Subcutaneous abdominal adipose tissue (tissue), 5 donors: ENCODE results near the gene TOM1L2.
A peak's percentile ranks its signal among the peaks of the same experiment; 100 is the strongest.

ENCODE experiments used
- H3K27ac ChIP-seq: one replicate; pipeline ENCODE4 v1.7.0; 2013; ENCODE audit warnings: low read depth, mild to moderate bottlenecking, inconsistent platforms, low read length, moderate library complexity
- H3K27me3 ChIP-seq, 5 donors: one replicate each; pipeline ENCODE4 v1.7.0; 2013; ENCODE audit warnings: low read length in 5 of 5, inconsistent platforms in 1 of 5; ENCODE audit not compliant: control insufficient read depth in 5 of 5, insufficient read depth in 4 of 5
- H3K36me3 ChIP-seq, 5 donors: one replicate each; pipeline ENCODE4 v1.7.0; 2013; ENCODE audit warnings: low read length in 5 of 5; ENCODE audit not compliant: control insufficient read depth in 5 of 5, insufficient read depth in 5 of 5
- H3K4me1 ChIP-seq, 5 donors: one replicate each; pipeline ENCODE4 v1.7.0; 2013; ENCODE audit warnings: low read length in 5 of 5, mild to moderate bottlenecking in 3 of 5, moderate library complexity in 1 of 5; ENCODE audit not compliant: control insufficient read depth in 5 of 5, insufficient read depth in 5 of 5
- H3K4me3 ChIP-seq, 5 donors: one replicate each; pipeline ENCODE4 v1.7.0; 2013; ENCODE audit warnings: low read length in 5 of 5, low read depth in 1 of 5
- H3K9ac ChIP-seq, 5 donors: one replicate each; pipeline ENCODE4 v1.7.0; 2013; ENCODE audit warnings: low read length in 5 of 5, mild to moderate bottlenecking in 4 of 5, moderate library complexity in 3 of 5
- H3K9me3 ChIP-seq, 5 donors: one replicate each; pipeline ENCODE4 v1.7.0; 2013; ENCODE audit warnings: low read length in 5 of 5; ENCODE audit not compliant: control insufficient read depth in 5 of 5
- donor health status: healthy.
- donor health status: healthy.
- donor health status: healthy.
- donor health status: healthy.
- donor health status: healthy.

TOM1L2 gene

DNA sequence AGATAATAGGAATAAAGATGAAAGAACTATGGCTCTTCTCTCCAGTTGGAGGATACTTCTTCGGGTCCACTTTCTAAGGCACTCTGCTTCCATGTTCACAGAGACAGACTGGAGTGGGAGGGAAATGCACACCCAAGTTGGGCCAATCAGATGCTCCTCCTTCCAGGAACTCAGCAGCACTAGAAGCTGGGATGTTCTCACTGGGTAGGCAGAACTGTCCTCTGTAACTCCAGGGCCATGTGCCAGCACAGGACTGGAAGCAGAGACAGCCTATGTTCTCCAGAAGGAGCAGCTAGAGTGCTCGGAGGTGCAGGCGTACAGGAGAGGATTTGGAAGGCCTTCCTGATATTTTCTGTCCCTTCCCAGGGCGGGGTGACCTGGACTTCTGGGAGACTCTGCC, 85.5 kb downstream of the TOM1L2 start:
- no peak overlapping the region for H3K9ac ChIP-seq
- peaks cover 0 to 19% (median 17%) of the 10 kb centered on the region in 5 donors for H3K4me1 ChIP-seq
- no peaks in the 10 kb centered on the region for H3K27me3 ChIP-seq
- no peak overlapping the region for H3K4me3 ChIP-seq
- no peaks in the 10 kb centered on the region for H3K9me3 ChIP-seq
- H3K27ac ChIP-seq = no peak overlapping the region
- H3K36me3 ChIP-seq = peaks cover 0 to 42% (median 21%) of the 10 kb centered on the region in 5 donors

DNA sequence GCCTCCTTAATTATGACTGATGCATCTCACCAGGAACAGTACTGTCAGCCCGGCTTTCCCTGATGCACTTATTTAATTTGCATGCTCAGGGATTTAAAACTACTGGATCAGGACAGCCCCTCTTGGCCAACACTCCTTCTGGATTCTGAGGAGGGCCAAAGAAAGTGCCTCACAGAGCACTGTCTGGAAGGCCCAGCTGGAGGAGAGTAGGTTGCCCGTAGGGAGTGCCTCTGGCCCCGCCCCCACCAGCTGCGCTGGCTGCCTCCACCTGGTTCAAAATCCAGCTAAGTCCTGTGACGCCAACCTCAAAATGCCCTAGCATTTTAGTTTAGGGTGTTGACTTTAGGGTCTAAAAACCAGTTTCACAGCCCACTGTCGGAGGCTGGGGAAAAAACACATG, 86.0 kb downstream of the TOM1L2 start:
- Histone ChIP-seq H3K4me1 (peaks cover 0 to 19% (median 17%) of the 10 kb centered on the region in 5 donors), H3K27me3 (no peaks in the 10 kb centered on the region), H3K4me3 (no peak overlapping the region), H3K27ac (no peak overlapping the region), H3K9me3 (no peaks in the 10 kb centered on the region), H3K9ac (no peak overlapping the region), H3K36me3 (peaks cover 0 to 42% (median 26%) of the 10 kb centered on the region in 5 donors)

DNA sequence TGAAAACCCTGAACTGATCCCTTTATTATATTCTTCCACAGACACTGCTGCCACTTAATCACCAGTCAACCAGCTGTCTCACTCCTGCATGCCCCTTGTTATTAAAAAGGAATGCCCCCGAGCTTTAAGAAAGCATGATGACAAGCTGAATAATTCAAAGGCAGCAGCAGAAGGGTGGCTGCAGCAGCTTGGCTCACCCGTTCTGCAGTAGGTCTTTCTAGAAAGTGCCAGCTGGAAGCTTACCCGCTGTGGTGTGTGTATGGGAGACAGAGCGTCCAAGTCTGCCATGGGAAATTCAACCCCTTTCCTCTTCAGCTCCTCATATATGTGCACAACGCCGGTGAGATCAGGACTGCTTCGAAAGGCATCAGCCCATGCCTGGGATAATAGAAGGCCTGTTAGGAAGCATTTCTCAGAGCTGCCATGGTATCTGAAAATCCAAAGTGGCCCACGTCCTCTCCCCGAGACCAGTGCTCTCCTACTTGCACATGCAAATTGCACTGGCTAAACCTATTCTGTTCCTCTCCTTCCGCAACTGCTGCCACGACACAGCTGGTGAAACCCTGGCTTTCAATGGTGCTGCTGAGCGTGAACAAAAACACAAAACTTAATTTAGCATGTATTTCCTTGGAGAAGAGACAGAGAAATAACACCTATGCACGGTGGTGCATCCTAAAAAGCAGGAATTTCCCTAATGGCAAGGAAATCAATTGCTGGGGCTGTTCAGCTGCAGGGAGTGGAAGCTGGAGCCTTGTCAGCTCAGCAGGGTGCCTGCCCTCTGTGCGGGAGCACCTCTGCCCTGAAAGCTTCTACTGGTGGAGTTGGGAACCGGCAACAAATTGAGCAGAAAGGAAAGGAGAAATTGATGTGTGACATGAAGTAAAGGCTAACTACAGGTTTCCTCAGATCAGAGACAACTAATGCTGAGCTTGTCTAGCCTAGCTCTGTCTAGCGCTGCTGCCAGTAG, 87.5 kb downstream of the TOM1L2 start:
- Histone ChIP-seq H3K9me3 (no peaks in the 10 kb centered on the region), H3K27me3 (no peaks in the 10 kb centered on the region), H3K27ac (no peak overlapping the region), H3K4me1 (peaks cover 0 to 19% (median 13%) of the 10 kb centered on the region in 5 donors), H3K36me3 (peaks cover 0 to 58% (median 37%) of the 10 kb centered on the region in 5 donors), H3K9ac (no peak overlapping the region), H3K4me3 (no peak overlapping the region)

DNA sequence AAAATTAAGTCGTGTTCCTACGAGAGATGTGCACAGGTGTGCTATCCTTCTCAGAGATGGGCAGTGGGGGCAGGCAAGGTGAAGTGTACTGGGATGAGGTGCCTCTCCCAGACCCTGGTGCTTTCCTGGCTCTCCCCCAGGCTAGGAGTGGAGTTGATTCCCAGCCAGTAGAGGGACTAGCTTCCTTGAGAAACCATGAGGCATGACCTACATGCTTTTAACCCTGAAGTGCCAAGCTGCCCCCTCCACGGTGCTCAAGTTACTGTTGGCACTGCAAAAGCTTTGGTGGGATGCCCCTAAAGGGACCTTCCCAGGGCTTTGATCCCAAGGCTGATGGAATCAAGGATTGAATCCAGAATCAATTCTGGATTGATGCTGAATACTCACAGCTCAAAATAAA, 88.4 kb downstream of the TOM1L2 start:
- Histone ChIP-seq H3K27me3 (no peaks in the 10 kb centered on the region), H3K36me3 (peaks cover 0 to 60% (median 41%) of the 10 kb centered on the region in 5 donors), H3K4me1 (peaks cover 0 to 19% (median 14%) of the 10 kb centered on the region in 5 donors)

DNA sequence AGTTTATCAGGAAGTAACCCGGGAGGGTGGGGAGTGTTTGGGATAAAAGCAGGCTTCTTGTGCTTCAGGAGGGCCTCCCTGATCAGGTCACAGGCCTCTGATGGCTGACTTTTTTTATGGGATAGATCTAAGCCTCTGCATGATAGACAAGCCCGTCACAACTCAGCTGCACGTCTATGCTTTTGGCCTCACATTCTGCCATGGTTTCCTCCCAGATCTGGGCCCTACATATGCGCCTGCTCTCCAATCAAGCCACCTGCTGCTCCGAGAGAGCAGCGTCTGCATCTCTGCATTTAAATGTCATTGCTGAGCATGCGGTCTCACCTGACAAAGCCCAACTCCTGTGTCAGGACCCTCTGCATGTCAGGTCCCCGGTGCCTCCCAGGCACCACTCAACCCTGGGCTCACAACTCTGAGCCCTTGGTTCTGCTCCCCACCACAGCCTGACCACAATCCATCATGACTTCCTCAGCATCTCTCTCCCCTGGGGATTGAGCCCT, 90.1 kb downstream of the TOM1L2 start:
- Histone ChIP-seq H3K9ac (no peak overlapping the region), H3K27ac (no peak overlapping the region), H3K4me1 (peaks cover 13 to 31% (median 25%) of the 10 kb centered on the region in 5 donors), H3K27me3 (no peaks in the 10 kb centered on the region), H3K36me3 (peaks cover 0 to 70% (median 47%) of the 10 kb centered on the region in 5 donors), H3K9me3 (no peaks in the 10 kb centered on the region), H3K4me3 (no peak overlapping the region)

More for the DNA sequence above, 88.4 kb downstream of the TOM1L2 start:
- H3K27ac ChIP-seq = no peak overlapping the region
- no peaks in the 10 kb centered on the region for H3K9me3 ChIP-seq
- H3K9ac ChIP-seq = no peak overlapping the region
- H3K4me3 ChIP-seq = no peak overlapping the region

DNA sequence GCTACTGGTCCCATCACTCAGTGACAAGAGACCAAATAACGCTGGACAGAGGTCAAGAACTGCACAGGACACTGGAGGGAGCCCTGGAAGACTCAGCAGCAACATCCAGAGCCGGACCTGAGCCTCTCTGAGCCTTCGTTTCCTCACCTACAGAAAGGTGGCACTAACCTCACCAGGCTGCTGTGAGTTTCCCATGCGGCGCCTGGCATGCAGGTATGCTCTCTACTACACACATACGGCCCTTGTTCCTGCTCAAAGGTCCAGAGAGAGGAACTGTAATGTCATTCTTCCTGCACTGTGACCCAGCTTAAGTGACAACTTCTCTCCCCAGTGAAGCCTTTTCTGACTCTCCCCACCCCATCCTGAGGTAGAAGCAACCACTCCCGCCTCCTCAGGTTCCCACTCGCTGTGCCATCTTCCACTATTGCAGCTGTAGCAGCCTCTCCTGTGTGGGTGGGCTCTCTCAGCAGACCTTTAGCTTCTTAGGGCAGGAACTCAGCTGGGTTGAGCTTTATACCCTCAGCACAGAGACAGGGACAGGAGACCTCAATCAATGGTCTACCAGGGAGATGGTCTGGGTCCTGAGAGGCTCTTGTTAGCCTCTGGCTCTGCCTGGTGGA, 91.5 kb downstream of the TOM1L2 start:
- H3K27me3 ChIP-seq = no peaks in the 10 kb centered on the region
- peaks cover 0 to 85% (median 47%) of the 10 kb centered on the region in 5 donors for H3K36me3 ChIP-seq
- H3K4me1 ChIP-seq = peaks cover 17 to 29% (median 26%) of the 10 kb centered on the region in 5 donors
- H3K9me3 ChIP-seq = no peaks in the 10 kb centered on the region
- no peak overlapping the region for H3K9ac ChIP-seq
- no peak overlapping the region for H3K27ac ChIP-seq
- H3K4me3 ChIP-seq = no peak overlapping the region

DNA sequence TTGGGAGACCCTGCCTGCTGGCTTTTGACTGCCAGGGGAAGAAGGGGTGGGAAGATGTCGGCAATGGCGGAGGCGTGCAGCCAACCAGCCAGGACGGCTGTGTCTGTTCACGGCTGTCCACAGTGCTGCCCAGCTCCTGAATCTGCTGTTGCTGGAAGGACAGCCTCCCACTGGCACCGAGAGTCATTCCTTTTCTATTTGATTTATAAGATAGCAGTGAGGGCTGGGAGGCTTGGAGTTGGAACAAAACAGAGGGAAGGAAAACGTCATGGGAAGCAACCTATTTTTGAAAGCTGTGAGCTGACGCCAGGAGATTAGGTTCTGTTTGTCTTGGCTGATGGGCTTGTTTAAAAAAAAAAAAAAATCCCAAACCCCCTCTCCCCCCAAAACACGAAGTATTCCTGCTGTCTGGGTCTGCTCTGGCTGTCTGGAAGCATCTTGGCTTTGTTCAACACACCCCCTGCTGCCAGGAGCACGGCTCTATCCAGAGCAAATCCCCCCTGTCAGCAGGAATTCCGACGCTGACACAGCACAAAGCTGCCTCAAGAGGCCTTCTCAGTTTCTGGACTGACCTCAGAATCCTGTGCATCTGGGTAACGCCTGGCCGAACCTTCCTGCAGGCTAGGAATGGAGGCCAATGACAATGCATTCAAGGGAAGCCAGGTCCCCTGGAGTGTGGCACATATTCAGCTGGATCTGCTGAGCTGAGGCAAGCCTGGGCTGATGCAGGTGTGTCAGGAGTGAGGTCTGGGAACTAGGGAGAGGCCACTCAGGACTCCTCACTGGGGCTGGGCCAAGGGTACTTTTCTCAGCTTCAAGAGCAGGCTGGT, 94.5 kb downstream of the TOM1L2 start:
- Histone ChIP-seq H3K9me3 (no peaks in the 10 kb centered on the region), H3K4me1 (peaks cover 17 to 29% (median 26%) of the 10 kb centered on the region in 5 donors), H3K36me3 (peaks cover 0 to 65% (median 37%) of the 10 kb centered on the region in 5 donors), H3K9ac (peak overlapping the region in 2 of 5 donors; percentile 13 to 23), H3K27ac (peak overlapping the region; percentile 74), H3K4me3 (peak overlapping the region in 4 of 5 donors; percentile 3 to 31 (median 14)), H3K27me3 (no peaks in the 10 kb centered on the region)

DNA sequence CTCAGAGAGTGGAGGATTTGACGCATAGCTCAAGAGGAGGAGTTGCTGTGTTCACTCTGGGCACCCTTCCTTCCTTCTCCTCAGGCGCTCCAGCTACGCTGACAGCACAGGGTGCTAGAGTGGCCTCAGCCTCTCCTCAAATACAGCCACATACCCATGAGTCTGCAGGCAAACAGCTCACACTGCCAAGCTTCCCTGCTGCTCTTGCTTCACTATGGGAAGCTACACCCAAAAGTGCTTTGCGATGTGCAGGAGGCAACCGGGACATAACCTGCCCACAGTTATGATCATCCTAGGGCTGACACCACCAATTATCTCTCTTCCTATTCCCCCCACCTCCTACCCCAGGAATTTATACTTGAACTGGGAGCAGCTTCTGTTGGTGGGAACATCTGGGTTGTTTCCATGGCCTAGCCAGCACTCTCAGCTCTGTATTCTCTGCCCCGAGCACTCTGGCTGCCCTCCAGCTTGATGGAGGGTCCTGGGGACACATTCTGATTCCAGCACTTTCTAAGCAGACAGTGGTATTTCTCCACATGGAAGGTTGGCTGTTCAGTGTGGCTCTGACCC, 95.2 kb downstream of the TOM1L2 start:
- H3K9ac ChIP-seq = peak overlapping the region in 1 of 5 donors; percentile 17
- peaks cover 0 to 58% (median 30%) of the 10 kb centered on the region in 5 donors for H3K36me3 ChIP-seq
- no peaks in the 10 kb centered on the region for H3K27me3 ChIP-seq
- H3K9me3 ChIP-seq = no peaks in the 10 kb centered on the region
- peak overlapping the region; percentile 74 for H3K27ac ChIP-seq
- H3K4me3 ChIP-seq = peak overlapping the region in 3 of 5 donors; percentile 3 to 31 (median 14)
- peaks cover 17 to 33% (median 26%) of the 10 kb centered on the region in 5 donors for H3K4me1 ChIP-seq

DNA sequence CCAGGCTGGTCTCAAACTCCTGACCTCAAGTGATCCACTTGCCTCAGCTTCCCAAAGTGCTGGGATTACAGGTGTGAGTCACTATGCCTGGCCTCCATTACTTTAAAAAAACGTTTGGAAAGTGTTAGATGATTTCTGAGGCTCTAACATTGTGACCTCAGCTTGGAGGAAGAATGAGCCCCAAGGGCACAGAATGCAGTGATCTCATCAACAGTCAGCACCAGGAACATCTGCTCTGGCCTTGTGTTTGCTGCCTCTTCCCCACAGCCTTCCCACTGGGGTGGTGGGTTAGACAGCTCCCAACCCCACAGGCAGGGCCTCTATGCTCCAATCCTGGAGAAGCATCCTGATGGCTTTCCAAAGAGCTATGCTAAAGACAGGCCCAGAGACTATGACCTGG, 97.7 kb downstream of the TOM1L2 start:
- H3K4me1 ChIP-seq = peaks cover 17 to 33% (median 28%) of the 10 kb centered on the region in 5 donors

More for the DNA sequence above, 97.7 kb downstream of the TOM1L2 start:
- Histone ChIP-seq H3K27me3 (no peaks in the 10 kb centered on the region), H3K27ac (no peak overlapping the region), H3K9me3 (no peaks in the 10 kb centered on the region), H3K36me3 (peaks cover 0 to 37% (median 11%) of the 10 kb centered on the region in 5 donors), H3K4me3 (no peak overlapping the region), H3K9ac (no peak overlapping the region)
